Parathyroid adenoma (tissue), 2 donors: Measurements from ENCODE around the gene LAMA2.

Experiments
- H2AFZ ChIP-seq: fragments of 300-600 bp; sonication (generic); one replicate; pipeline ENCODE4 v1.7.0; 2017; ENCODE audit warnings: antibody characterized with exemption, mild to moderate bottlenecking
- H3K27ac ChIP-seq: fragments of 300-600 bp; sonication (generic); one replicate; pipeline ENCODE4 v1.7.0; 2017
- H3K27me3 ChIP-seq: fragments of 300-600 bp; sonication (generic); one replicate; pipeline ENCODE4 v1.7.0; 2017; ENCODE audit warnings: low read length; ENCODE audit not compliant: control insufficient read depth, insufficient read depth
- H3K36me3 ChIP-seq: fragments of 300-600 bp; sonication (generic); one replicate; pipeline ENCODE4 v1.7.0; 2017; ENCODE audit warnings: low read length; ENCODE audit not compliant: control insufficient read depth, insufficient read depth
- H3K4me1 ChIP-seq: fragments of 300-600 bp; sonication (generic); one replicate; pipeline ENCODE4 v1.7.0; 2017; ENCODE audit warnings: control low read depth
- H3K4me2 ChIP-seq: fragments of 300-600 bp; sonication (generic); one replicate; pipeline ENCODE4 v1.7.0; 2017; ENCODE audit warnings: low read length
- H3K4me3 ChIP-seq: fragments of 300-600 bp; sonication (generic); one replicate; pipeline ENCODE4 v1.7.0; 2017; ENCODE audit warnings: low read depth, low read length
- H3K79me2 ChIP-seq: fragments of 300-600 bp; sonication (generic); one replicate; pipeline ENCODE4 v1.7.0; 2017; ENCODE audit warnings: control low read depth
- H3K9ac ChIP-seq: fragments of 300-600 bp; sonication (generic); one replicate; pipeline ENCODE4 v1.7.0; 2017; ENCODE audit warnings: mild to moderate bottlenecking
- H3K9me3 ChIP-seq: fragments of 300-600 bp; sonication (generic); one replicate; pipeline ENCODE4 v1.7.0; 2017; ENCODE audit warnings: low read length; ENCODE audit not compliant: control insufficient read depth
- TF ChIP-seq, protein P1 (sequence below): fragments of 300-600 bp; sonication (generic); IDR thresholded peaks from one replicate; pipeline ENCODE4 v1.7.0; 2017; ENCODE audit warnings: antibody characterized with exemption, mild to moderate bottlenecking
- donor health status: primary hyperparathyroidism.

Gene LAMA2

GRCh38 chr6:129324345-129324744, 441.4 kb downstream of the LAMA2 start:
- no peak overlapping the region for H3K4me3 ChIP-seq
- no peaks in the 10 kb centered on the region for H3K9me3 ChIP-seq
- H3K9ac ChIP-seq = no peak overlapping the region
- H3K4me1 ChIP-seq = no peaks in the 10 kb centered on the region
- no peaks in the 10 kb centered on the region for H3K79me2 ChIP-seq
- H3K27ac ChIP-seq = no peak overlapping the region
- H3K36me3 ChIP-seq = no peaks in the 10 kb centered on the region
- no peak overlapping the region for H2AFZ ChIP-seq
- H3K4me2 ChIP-seq = no peak overlapping the region
- TF ChIP-seq, protein P1, sequence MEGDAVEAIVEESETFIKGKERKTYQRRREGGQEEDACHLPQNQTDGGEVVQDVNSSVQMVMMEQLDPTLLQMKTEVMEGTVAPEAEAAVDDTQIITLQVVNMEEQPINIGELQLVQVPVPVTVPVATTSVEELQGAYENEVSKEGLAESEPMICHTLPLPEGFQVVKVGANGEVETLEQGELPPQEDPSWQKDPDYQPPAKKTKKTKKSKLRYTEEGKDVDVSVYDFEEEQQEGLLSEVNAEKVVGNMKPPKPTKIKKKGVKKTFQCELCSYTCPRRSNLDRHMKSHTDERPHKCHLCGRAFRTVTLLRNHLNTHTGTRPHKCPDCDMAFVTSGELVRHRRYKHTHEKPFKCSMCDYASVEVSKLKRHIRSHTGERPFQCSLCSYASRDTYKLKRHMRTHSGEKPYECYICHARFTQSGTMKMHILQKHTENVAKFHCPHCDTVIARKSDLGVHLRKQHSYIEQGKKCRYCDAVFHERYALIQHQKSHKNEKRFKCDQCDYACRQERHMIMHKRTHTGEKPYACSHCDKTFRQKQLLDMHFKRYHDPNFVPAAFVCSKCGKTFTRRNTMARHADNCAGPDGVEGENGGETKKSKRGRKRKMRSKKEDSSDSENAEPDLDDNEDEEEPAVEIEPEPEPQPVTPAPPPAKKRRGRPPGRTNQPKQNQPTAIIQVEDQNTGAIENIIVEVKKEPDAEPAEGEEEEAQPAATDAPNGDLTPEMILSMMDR = no peak
- H3K27me3 ChIP-seq = no peaks in the 10 kb centered on the region

- TF ChIP-seq, protein P1 = no peak
- Histone ChIP-seq H2AFZ (no peak overlapping the region), H3K36me3 (no peaks in the 10 kb centered on the region), H3K4me1 (no peaks in the 10 kb centered on the region), H3K79me2 (no peaks in the 10 kb centered on the region), H3K27me3 (no peaks in the 10 kb centered on the region), H3K9ac (no peak overlapping the region), H3K4me3 (no peak overlapping the region), H3K9me3 (no peaks in the 10 kb centered on the region), H3K4me2 (no peak overlapping the region), H3K27ac (no peak overlapping the region)
Observed at GRCh38 chr6:129329678-129330077, 446.7 kb downstream of the LAMA2 start.

- no peak overlapping the region for H3K27ac ChIP-seq
- H3K36me3 ChIP-seq = no peaks in the 10 kb centered on the region
- no peaks in the 10 kb centered on the region for H3K9me3 ChIP-seq
- H2AFZ ChIP-seq = no peak overlapping the region
- H3K9ac ChIP-seq = no peak overlapping the region
- H3K27me3 ChIP-seq = no peaks in the 10 kb centered on the region
- TF ChIP-seq, protein P1 = no peak
- no peak overlapping the region for H3K4me3 ChIP-seq
- no peaks in the 10 kb centered on the region for H3K4me1 ChIP-seq
- H3K4me2 ChIP-seq = no peak overlapping the region
- no peaks in the 10 kb centered on the region for H3K79me2 ChIP-seq
Observed at GRCh38 chr6:129331450-129332138, 448.7 kb downstream of the LAMA2 start.

- no peaks in the 10 kb centered on the region for H3K4me1 ChIP-seq
- H3K27ac ChIP-seq = no peak overlapping the region
- no peaks in the 10 kb centered on the region for H3K79me2 ChIP-seq
- no peak overlapping the region for H3K4me2 ChIP-seq
- H3K9me3 ChIP-seq = no peaks in the 10 kb centered on the region
- no peaks in the 10 kb centered on the region for H3K27me3 ChIP-seq
- H3K36me3 ChIP-seq = no peaks in the 10 kb centered on the region
- H3K9ac ChIP-seq = no peak overlapping the region
- no peak overlapping the region for H2AFZ ChIP-seq
- no peak overlapping the region for H3K4me3 ChIP-seq
- TF ChIP-seq, protein P1 = no peak
Observed at GRCh38 chr6:129335792-129336191, 452.9 kb downstream of the LAMA2 start.

DNA sequence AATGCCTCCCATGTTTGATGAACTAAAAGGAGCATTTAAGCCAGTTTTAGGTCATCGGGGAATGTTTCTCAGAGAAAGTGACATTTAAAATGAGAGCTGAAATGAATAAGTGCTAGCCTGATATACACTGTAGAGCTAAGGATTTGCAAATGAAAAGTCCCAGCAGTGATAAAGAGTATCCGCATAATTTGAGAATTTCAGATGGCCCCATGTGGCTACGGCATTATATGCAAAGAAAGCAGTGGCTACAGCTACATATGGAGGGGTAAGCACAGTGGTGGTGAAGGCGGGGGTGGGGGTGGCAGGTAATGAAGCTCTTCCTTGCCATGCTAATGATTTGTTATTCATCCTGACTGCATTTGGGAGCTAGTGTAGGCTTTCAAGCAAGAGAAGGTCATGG, 455.7 kb downstream of the LAMA2 start:
- Histone ChIP-seq H3K4me3 (no peak overlapping the region), H3K4me1 (no peaks in the 10 kb centered on the region), H2AFZ (no peak overlapping the region), H3K9ac (no peak overlapping the region), H3K79me2 (no peaks in the 10 kb centered on the region), H3K4me2 (no peak overlapping the region), H3K27me3 (no peaks in the 10 kb centered on the region), H3K36me3 (no peaks in the 10 kb centered on the region), H3K27ac (no peak overlapping the region), H3K9me3 (no peaks in the 10 kb centered on the region)
- TF ChIP-seq, protein P1 = no peak
